Hepatocyte (in vitro differentiated cells): ENCODE measurements around the gene GATD1.

ENCODE experiments used
- CTCF ChIP-seq: fragments of 200-600 bp; sonication (generic); IDR thresholded peaks from 2 replicates; pipeline ENCODE4 v1.5.1; 2016; ENCODE audit warnings: antibody characterized with exemption, mild to moderate bottlenecking; ENCODE audit not compliant: poor library complexity
- EZH2 ChIP-seq: fragments of 200-600 bp; sonication (generic); IDR thresholded peaks from 2 replicates; pipeline ENCODE4 v1.6.1; 2016; ENCODE audit warnings: antibody characterized with exemption, mild to moderate bottlenecking, borderline replicate concordance
- EZH2phosphoT487 ChIP-seq: fragments of 200-600 bp; sonication (generic); IDR thresholded peaks from one replicate; pipeline ENCODE4 v1.6.1; 2018; ENCODE audit warnings: antibody characterized with exemption, mild to moderate bottlenecking, low read depth, moderate library complexity; ENCODE audit not compliant: unreplicated experiment, severe bottlenecking

- TF ChIP-seq CTCF (no peak), EZH2 (no peak), EZH2phosphoT487 (no peak)
These were observed 10.4 kb downstream of the GATD1 start for GRCh38 chr11:766936-767210.
